ENCODE results near the gene C12orf75.

The C12orf75 gene

DNA sequence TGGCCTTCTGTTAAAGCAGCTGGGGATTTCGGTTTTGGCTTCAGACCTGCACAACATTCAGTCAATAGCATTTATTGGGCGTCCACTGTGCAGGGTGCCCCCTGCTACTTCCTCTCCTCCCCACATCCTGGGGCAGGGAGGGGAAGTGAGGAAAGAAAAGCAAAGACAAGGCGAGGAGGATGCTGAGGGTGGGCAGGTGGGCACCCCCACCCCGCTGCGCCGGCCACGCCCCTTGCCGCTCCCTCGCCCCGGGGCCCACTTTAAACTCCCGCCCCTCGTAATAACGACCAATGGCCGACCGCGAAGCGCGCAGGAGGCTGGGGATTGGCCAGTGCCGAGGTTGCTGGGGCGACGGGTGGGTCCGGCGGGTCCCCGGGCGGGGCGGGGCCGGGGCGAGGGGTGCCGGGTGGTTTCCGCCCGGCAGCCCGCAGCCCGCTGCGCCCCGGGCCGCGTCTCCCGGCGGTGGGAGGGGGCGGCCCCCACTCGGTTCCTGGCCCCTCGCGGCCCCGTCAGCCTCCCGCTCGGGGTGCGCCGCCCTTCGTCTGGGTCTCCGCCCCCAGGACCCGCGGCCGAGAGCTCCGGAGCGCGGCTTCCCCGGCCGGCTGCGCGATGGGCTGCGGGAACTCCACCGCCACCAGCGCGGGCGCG, at the start of gene C12orf75:
C12orf75 (plus strand) TSS at position 409 of the 648 bp plus-strand sequence; CDS start at position 610, 201 bp downstream.
- Histone ChIP-seq H3K4me2 (peak within 1 kb of the TSS; percentile 87), H3K27me3 (no peaks in the 10 kb centered on the region), H3K9me3 (no peaks in the 10 kb centered on the region), H3K27ac (peak within 1 kb of the TSS; percentile 80), H4K20me1 (no peaks in the 10 kb centered on the region), H3K9ac (peak within 1 kb of the TSS; percentile 75), H3K4me1 (peaks cover 83% of the 10 kb centered on the region), H3K4me3 (peak within 1 kb of the TSS; percentile 81), H3K36me3 (no peaks in the 10 kb centered on the region)
- no peak for TF ChIP-seq Cebpa-rat (IDR thresholded peaks at IDR 0.05)

DNA sequence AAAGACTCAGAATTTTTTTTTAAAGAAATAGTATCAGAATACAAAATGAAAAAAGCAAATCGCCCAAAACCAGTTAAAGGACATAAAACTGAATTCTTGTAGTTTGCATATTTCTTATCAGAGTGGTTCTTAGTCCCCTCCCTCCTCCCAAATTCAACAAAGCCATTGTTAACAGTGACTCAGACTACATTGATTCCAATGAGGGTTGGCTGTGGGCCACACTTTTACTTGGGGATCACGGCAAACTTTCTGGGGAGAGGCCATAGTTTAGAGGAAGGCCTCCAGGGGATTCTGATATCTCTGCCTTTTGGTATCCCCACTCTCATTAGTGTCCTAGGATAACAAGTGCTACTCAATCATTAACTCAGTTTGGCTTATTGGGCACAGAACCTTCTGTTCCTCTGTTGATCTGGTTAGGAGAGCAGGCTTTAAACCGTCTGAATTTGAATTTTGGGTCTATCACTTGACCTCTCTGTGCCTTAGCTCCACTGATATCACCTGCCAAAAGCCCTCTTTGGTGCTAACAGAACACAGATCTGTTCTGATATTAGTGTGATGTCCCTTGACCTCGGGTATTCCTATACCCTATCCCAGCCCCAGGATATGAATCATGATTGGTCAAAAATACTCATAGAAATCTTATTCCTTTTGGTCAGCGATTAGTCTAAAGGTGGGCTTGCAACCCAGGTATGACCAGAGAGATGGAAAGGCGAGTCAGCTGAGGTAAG, 49.4 kb upstream of the C12orf75 start:
- H3K27me3 ChIP-seq, result no peaks in the 10 kb centered on the region
- no peak overlapping the region for H3K4me2 ChIP-seq
- H3K27ac ChIP-seq, result no peak overlapping the region
- no peaks in the 10 kb centered on the region for H3K36me3 ChIP-seq
- H4K20me1 ChIP-seq, result no peaks in the 10 kb centered on the region
- no peaks in the 10 kb centered on the region for H3K4me1 ChIP-seq
- no peak for TF ChIP-seq Cebpa-rat (IDR thresholded peaks at IDR 0.05)
- no peak overlapping the region for H3K4me3 ChIP-seq
- no peaks in the 10 kb centered on the region for H3K9me3 ChIP-seq
- no peak overlapping the region for H3K9ac ChIP-seq

DNA sequence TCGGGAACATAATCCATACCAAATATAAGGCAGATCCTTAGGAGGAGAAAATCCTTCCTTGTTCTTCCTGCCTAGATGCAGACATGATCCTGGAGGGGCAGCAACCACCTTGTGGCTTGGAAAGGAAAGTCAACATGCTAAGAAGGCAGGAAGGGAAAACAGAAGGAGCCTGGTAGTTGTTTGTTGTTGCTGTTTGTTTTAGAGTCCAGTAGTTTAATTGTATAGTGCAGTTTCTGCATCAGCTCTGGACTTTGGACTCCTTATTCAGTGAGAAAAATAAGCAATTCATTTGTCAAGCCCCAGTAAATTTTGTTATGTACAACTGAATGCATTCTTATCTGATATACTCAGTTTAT, 48.8 kb upstream of the C12orf75 start:
- Histone ChIP-seq H3K4me3 (no peak overlapping the region), H3K27ac (no peak overlapping the region), H4K20me1 (no peaks in the 10 kb centered on the region), H3K27me3 (no peaks in the 10 kb centered on the region), H3K4me2 (no peak overlapping the region), H3K4me1 (no peaks in the 10 kb centered on the region), H3K9me3 (no peaks in the 10 kb centered on the region), H3K36me3 (no peaks in the 10 kb centered on the region), H3K9ac (no peak overlapping the region)
- TF ChIP-seq Cebpa-rat (IDR thresholded peaks at IDR 0.05), result no peak

DNA sequence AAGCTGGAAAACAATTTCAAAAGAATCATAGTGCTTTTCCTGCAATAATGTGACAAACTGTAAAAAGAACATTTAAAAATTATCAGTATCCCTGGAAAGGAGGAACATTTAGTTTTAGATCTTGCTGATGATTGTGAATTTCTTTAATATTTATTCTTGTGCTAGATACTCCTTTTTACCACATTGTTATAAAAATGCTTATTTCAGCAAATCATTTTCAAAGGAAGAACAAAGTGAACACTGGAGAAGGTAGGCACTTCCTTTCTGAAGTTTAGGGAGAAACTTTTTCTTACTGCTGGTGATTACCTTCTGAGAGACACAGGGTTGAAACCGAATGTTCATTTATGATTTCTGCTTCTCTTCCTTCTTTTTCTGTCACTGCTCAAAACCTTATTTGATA, 45.1 kb upstream of the C12orf75 start:
- no peaks in the 10 kb centered on the region for H3K4me1 ChIP-seq
- no peaks in the 10 kb centered on the region for H3K27me3 ChIP-seq
- no peaks in the 10 kb centered on the region for H4K20me1 ChIP-seq
- no peak for TF ChIP-seq Cebpa-rat (IDR thresholded peaks at IDR 0.05)
- no peaks in the 10 kb centered on the region for H3K36me3 ChIP-seq
- no peak overlapping the region for H3K9ac ChIP-seq
- H3K4me2 ChIP-seq, result no peak overlapping the region
- H3K9me3 ChIP-seq, result no peaks in the 10 kb centered on the region; the same call in 1 of the 2 replicates
- no peak overlapping the region for H3K4me3 ChIP-seq
- no peak overlapping the region for H3K27ac ChIP-seq

DNA sequence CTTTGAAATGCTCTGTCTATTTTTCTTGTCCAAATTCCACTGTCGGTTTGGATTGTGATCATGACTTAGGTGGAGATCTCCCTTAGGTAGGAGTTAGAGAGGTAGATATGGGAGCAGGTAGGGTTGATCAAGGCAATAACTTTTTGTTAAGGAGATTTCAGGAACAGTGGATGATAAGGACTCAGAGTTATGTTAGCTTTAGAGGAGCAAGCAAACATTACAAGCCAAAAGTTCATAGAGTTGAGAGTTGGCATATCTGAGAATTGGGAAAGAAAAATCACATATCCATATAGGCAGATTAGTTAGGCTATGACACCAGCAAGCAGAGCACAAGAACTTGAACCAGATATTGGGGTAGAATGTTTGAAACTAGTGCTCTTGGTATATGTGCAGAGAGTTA, 43.1 kb upstream of the C12orf75 start:
- Histone ChIP-seq H3K9me3 (no peaks in the 10 kb centered on the region; the same call in 1 of the 2 replicates), H3K4me3 (no peak overlapping the region), H3K36me3 (no peaks in the 10 kb centered on the region), H3K4me2 (no peak overlapping the region), H3K27ac (no peak overlapping the region), H4K20me1 (no peaks in the 10 kb centered on the region), H3K9ac (no peak overlapping the region), H3K4me1 (no peaks in the 10 kb centered on the region), H3K27me3 (no peaks in the 10 kb centered on the region)
- no peak for TF ChIP-seq Cebpa-rat (IDR thresholded peaks at IDR 0.05)

DNA sequence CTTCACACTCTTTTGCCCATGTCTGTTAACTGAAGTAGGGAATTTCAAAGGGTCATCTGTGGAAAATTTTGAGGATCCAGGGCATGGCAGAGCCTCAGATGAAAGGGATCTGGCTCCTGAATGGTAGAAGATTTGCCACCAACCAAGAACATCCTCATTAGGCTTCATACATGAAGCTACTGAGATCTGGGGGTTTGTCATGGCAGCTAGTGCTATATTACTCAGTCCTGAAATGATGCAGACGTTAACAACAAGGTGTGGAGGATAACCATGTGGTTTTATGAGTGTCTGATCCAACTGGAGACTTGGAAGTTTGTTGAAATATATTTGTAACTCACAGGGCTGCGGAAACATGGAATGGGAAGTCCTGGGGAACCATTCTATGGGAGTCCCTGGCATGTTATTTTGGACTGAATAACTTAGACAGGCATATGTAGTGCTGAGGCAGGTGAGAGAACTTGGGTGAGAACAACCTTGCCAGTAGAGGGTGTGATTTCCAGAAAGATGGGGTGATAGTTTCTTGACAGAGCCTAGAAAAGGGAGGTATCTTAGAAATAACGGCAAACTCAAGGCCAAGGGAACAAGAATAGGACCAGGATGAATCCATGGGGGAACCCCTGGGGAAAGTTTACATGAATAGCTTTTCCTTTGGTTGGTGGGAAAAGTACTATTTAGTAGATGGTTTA, 42.0 kb upstream of the C12orf75 start:
- Histone ChIP-seq H3K4me1 (no peaks in the 10 kb centered on the region), H3K4me3 (no peak overlapping the region), H3K27ac (no peak overlapping the region), H3K4me2 (no peak overlapping the region), H3K36me3 (no peaks in the 10 kb centered on the region), H3K9me3 (no peaks in the 10 kb centered on the region; the same call in 1 of the 2 replicates), H3K9ac (no peak overlapping the region), H3K27me3 (no peaks in the 10 kb centered on the region), H4K20me1 (no peaks in the 10 kb centered on the region)
- no peak for TF ChIP-seq Cebpa-rat (IDR thresholded peaks at IDR 0.05)

DNA sequence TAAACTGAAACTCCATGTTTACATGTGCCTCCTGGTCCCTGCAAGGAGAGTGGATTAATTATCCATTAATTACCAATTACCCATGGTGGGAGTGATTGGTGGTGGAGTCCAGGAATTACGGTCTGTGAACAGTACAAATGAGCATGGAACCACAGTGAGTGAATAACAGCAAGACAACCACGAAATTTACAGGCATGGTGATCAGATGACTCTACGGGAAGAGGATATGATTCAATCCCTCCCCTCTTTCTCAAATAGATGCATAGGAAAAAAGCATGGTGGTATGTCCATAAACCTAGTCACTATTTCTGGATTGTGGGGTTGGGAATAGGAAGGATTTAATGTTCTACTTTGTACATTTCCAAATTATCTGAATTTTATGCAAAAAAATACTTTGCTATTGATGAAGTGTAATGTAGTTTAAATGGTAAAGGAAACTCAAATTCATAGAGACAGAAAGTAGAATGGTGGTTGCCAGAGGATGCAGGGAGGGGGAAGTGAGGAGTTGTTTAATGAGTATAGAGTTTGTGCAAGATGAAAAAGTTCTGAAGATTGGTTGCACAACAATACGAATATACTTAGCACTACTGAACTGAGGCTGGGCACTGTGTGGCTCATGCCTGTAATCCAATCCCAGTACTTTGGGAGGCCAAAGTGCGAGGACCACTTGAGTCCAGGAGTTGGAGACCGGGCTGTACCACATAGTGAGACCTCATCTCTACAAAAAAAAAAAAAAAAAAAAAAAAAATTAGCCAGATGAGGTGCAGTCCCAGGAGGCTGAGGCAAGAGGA, 41.2 kb upstream of the C12orf75 start:
- Histone ChIP-seq H3K4me3 (no peak overlapping the region), H3K9me3 (no peaks in the 10 kb centered on the region; the same call in 1 of the 2 replicates), H4K20me1 (no peaks in the 10 kb centered on the region), H3K27me3 (no peaks in the 10 kb centered on the region), H3K4me2 (no peak overlapping the region), H3K27ac (no peak overlapping the region), H3K9ac (no peak overlapping the region), H3K36me3 (no peaks in the 10 kb centered on the region), H3K4me1 (no peaks in the 10 kb centered on the region)
- TF ChIP-seq Cebpa-rat (IDR thresholded peaks at IDR 0.05), result no peak

DNA sequence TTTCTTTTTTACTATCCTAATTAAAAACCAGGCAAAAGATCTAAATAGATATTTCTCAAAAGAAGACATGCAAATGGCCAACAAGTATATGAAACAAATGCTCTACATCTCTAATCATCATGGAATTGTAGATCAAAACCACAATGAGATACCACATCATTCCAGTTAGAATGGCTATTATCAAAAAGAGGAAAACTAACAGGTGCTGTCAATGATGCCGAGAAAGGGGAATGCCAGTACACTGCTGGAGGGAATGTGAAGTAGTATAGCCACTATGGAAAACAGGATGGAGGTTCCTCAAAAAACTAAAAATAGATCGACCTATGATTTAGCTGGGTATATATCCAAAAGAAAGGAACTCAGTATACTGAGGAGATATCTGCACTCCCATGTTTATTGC, 39.0 kb upstream of the C12orf75 start:
- H3K4me3 ChIP-seq, result no peak overlapping the region
- H4K20me1 ChIP-seq, result no peaks in the 10 kb centered on the region
- no peak overlapping the region for H3K9ac ChIP-seq
- H3K9me3 ChIP-seq, result no peaks in the 10 kb centered on the region; the same call in 1 of the 2 replicates
- H3K27ac ChIP-seq, result no peak overlapping the region
- no peak for TF ChIP-seq Cebpa-rat (IDR thresholded peaks at IDR 0.05)
- no peak overlapping the region for H3K4me2 ChIP-seq
- H3K36me3 ChIP-seq, result no peaks in the 10 kb centered on the region
- no peaks in the 10 kb centered on the region for H3K27me3 ChIP-seq
- no peaks in the 10 kb centered on the region for H3K4me1 ChIP-seq

DNA sequence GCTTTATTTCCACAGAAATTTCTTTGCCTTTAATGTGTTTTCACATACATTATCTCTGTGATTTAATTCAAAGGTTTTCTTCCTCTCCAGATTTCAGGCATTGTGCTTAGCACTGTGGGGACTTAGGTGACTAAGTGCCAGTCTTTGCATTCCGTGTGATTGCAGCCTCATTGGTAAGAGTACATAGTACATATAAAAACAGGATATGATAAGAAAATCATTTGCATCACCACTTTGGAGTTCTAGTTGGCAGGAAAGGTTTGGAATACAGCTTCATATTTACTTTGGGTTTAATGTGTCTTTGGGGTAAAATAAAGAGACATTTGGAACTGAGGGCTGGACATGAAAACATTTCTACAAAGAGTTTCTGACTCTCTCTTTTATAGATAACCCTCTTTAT, 37.8 kb upstream of the C12orf75 start:
- Histone ChIP-seq H3K4me3 (no peak overlapping the region), H4K20me1 (no peaks in the 10 kb centered on the region), H3K9me3 (peaks cover 4% of the 10 kb centered on the region), H3K4me1 (no peaks in the 10 kb centered on the region), H3K36me3 (no peaks in the 10 kb centered on the region), H3K27me3 (no peaks in the 10 kb centered on the region), H3K9ac (no peak overlapping the region), H3K27ac (no peak overlapping the region), H3K4me2 (no peak overlapping the region)
- no peak for TF ChIP-seq Cebpa-rat (IDR thresholded peaks at IDR 0.05)
